Breast epithelium (tissue), 3 donors: ENCODE data around the gene RETREG3.

Source experiments
- POLR2A ChIP-seq: fragments of 450-650 bp; IDR thresholded peaks from one replicate; pipeline ENCODE4 v1.6.1; 2016; ENCODE audit warnings: antibody characterized with exemption, mild to moderate bottlenecking, moderate library complexity
- TF ChIP-seq, protein P1 (sequence below), 3 donors: fragments of 450-650 bp; IDR thresholded peaks; one replicate each; pipeline ENCODE4 v1.5.1; 2016 to 2017; ENCODE audit warnings: antibody characterized with exemption in 3 of 3, mild to moderate bottlenecking in 3 of 3, moderate library complexity in 3 of 3

DNA sequence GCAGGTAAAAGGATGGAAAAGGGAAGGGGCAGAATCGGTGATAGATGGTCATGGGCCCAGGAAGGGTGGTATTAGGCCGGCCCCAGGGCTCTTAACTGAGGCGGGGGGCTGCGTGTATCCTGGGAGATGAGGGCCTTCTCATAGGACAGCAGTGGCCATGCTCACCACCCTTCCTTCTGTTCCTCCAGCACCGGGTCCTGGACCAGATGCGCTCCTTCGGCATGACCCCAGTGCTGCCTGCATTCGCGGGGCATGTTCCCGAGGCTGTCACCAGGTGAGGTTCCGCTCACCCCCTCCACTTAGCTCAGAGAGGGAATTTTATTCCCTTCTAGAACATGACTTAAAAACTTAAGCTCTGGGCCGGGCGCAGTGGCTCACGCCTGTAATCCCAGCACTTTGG lies 70.7 kb downstream of the RETREG3 start:
- TF ChIP-seq POLR2A = no peak
- TF ChIP-seq, protein P1, sequence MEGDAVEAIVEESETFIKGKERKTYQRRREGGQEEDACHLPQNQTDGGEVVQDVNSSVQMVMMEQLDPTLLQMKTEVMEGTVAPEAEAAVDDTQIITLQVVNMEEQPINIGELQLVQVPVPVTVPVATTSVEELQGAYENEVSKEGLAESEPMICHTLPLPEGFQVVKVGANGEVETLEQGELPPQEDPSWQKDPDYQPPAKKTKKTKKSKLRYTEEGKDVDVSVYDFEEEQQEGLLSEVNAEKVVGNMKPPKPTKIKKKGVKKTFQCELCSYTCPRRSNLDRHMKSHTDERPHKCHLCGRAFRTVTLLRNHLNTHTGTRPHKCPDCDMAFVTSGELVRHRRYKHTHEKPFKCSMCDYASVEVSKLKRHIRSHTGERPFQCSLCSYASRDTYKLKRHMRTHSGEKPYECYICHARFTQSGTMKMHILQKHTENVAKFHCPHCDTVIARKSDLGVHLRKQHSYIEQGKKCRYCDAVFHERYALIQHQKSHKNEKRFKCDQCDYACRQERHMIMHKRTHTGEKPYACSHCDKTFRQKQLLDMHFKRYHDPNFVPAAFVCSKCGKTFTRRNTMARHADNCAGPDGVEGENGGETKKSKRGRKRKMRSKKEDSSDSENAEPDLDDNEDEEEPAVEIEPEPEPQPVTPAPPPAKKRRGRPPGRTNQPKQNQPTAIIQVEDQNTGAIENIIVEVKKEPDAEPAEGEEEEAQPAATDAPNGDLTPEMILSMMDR (IDR thresholded peaks at IDR 0.05) = no peak
